OCI-LY3 (cell line): Measurements from ENCODE around the gene NDUFB10.

Experiments
- EZH2phosphoT487 ChIP-seq: fragments of 200-600 bp; shearing (Covaris generic); IDR thresholded peaks from 2 replicates; pipeline ENCODE4 v1.6.1; 2018; ENCODE audit warnings: antibody characterized with exemption, mixed run types, low read depth
- TF ChIP-seq, protein P1 (sequence below): fragments of 200-600, 300-600 bp; sonication (generic); IDR thresholded peaks from 2 replicates; pipeline ENCODE4 v1.5.1; 2014; ENCODE audit warnings: antibody characterized with exemption, low read length, low read depth

DNA sequence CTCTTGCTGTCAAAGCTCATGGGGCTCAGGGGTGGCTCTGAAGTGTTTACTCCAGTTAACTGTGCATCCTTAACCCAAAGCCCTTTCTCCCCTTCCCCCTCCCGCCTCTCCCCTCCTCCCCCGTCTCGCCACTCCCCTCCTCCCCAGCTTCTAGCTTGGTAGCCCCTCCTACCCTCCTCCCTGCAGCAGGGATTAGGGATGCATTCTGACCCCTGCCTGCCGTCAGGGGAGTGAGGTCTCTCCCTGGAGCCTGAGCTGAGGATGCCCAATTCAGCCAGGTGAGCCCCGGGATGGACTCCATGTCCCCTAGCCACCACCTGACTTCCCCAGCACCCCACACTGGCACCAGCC is 42.7 kb upstream of the NDUFB10 start:
- no peak for TF ChIP-seq EZH2phosphoT487
- TF ChIP-seq, protein P1, sequence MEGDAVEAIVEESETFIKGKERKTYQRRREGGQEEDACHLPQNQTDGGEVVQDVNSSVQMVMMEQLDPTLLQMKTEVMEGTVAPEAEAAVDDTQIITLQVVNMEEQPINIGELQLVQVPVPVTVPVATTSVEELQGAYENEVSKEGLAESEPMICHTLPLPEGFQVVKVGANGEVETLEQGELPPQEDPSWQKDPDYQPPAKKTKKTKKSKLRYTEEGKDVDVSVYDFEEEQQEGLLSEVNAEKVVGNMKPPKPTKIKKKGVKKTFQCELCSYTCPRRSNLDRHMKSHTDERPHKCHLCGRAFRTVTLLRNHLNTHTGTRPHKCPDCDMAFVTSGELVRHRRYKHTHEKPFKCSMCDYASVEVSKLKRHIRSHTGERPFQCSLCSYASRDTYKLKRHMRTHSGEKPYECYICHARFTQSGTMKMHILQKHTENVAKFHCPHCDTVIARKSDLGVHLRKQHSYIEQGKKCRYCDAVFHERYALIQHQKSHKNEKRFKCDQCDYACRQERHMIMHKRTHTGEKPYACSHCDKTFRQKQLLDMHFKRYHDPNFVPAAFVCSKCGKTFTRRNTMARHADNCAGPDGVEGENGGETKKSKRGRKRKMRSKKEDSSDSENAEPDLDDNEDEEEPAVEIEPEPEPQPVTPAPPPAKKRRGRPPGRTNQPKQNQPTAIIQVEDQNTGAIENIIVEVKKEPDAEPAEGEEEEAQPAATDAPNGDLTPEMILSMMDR: no peak
